K562 (cell line): ENCODE results near the gene ANXA7. TPM values are rescaled to one million over a fixed set of nuclear protein-coding genes. Genes with fewer than 3 reads are reported as not detected.

Experiments used
- BCOR ChIP-seq: fragments of 450-650 bp; IDR thresholded peaks from 2 replicates; pipeline ENCODE4 v1.6.1; 2016
- CBX5 ChIP-seq: IDR thresholded peaks from 2 replicates; pipeline ENCODE4 v1.6.1; 2014; ENCODE audit warnings: low read depth, borderline replicate concordance
- TRIM28 ChIP-seq: fragments of 450-650 bp; IDR thresholded peaks from 2 replicates; pipeline ENCODE4 v1.6.1; 2017
- polyA plus RNA-seq, 8 experiments: library from polyadenylated mRNA; depleted of rRNA in 4 of 8; stranded (reverse) in 5 of 8; unstranded in 3 of 8; fragments of >200 nt; fragmentation: Nextera tagmentation in 2 of 8; fragmentation: Illumina TruSeq in 1 of 8; extraction: Ambion mirVana in 2 of 8; extraction: Trizol in 1 of 8; gene quantifications; 2 replicates each; pipeline versions ENCODE4 v1.2.1 to v1.2.3, GENCODE V29; 2011 to 2014; ENCODE audit warnings: inconsistent platforms in 1 of 8, missing spikeins in 1 of 8
- total RNA-seq, 7 experiments: library from RNA; depleted of rRNA in 6 of 7; stranded (reverse); fragments of >200 nt in 6 of 7; fragmentation: Illumina TruSeq in 2 of 7; extraction: Trizol in 2 of 7; gene quantifications; 2 replicates each; pipeline versions ENCODE4 v1.2.1 to v1.2.3, GENCODE V29; 2011 to 2021; ENCODE audit warnings: low replicate concordance in 1 of 7
- TF ChIP-seq, protein P1 (sequence below): fragments of 450-650 bp; IDR thresholded peaks from 2 replicates; pipeline ENCODE4 v1.6.1; 2016; ENCODE audit warnings: low read depth

ANXA7 gene
- total and polyA plus RNA-seq, 9 of the 15 experiments (the other 6 are each of a cell fraction or from before 2014, with no cell fraction given) = 81.6 to 157 (median 122) TPM

DNA sequence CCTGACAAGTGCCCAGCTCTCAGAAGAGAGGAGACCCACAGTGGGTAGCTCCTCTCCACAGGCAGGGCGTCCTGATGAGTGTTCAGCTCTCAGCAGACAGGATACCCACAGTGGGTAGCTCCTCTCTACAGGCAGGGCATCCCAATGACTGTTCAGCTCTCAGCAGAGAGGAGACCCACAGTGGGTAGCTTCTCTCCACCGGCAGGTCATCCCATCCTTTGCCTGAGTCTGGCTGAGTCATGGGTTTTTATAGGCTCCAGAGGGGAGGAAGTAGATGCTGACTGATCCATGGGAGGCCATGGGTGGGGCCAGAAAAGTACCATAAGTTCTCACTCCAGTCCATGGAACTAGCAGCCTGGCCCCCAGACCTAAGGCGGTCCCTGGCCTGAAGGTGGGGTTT, 73.7 kb downstream of the ANXA7 start (continued):
- TF ChIP-seq, protein P1, sequence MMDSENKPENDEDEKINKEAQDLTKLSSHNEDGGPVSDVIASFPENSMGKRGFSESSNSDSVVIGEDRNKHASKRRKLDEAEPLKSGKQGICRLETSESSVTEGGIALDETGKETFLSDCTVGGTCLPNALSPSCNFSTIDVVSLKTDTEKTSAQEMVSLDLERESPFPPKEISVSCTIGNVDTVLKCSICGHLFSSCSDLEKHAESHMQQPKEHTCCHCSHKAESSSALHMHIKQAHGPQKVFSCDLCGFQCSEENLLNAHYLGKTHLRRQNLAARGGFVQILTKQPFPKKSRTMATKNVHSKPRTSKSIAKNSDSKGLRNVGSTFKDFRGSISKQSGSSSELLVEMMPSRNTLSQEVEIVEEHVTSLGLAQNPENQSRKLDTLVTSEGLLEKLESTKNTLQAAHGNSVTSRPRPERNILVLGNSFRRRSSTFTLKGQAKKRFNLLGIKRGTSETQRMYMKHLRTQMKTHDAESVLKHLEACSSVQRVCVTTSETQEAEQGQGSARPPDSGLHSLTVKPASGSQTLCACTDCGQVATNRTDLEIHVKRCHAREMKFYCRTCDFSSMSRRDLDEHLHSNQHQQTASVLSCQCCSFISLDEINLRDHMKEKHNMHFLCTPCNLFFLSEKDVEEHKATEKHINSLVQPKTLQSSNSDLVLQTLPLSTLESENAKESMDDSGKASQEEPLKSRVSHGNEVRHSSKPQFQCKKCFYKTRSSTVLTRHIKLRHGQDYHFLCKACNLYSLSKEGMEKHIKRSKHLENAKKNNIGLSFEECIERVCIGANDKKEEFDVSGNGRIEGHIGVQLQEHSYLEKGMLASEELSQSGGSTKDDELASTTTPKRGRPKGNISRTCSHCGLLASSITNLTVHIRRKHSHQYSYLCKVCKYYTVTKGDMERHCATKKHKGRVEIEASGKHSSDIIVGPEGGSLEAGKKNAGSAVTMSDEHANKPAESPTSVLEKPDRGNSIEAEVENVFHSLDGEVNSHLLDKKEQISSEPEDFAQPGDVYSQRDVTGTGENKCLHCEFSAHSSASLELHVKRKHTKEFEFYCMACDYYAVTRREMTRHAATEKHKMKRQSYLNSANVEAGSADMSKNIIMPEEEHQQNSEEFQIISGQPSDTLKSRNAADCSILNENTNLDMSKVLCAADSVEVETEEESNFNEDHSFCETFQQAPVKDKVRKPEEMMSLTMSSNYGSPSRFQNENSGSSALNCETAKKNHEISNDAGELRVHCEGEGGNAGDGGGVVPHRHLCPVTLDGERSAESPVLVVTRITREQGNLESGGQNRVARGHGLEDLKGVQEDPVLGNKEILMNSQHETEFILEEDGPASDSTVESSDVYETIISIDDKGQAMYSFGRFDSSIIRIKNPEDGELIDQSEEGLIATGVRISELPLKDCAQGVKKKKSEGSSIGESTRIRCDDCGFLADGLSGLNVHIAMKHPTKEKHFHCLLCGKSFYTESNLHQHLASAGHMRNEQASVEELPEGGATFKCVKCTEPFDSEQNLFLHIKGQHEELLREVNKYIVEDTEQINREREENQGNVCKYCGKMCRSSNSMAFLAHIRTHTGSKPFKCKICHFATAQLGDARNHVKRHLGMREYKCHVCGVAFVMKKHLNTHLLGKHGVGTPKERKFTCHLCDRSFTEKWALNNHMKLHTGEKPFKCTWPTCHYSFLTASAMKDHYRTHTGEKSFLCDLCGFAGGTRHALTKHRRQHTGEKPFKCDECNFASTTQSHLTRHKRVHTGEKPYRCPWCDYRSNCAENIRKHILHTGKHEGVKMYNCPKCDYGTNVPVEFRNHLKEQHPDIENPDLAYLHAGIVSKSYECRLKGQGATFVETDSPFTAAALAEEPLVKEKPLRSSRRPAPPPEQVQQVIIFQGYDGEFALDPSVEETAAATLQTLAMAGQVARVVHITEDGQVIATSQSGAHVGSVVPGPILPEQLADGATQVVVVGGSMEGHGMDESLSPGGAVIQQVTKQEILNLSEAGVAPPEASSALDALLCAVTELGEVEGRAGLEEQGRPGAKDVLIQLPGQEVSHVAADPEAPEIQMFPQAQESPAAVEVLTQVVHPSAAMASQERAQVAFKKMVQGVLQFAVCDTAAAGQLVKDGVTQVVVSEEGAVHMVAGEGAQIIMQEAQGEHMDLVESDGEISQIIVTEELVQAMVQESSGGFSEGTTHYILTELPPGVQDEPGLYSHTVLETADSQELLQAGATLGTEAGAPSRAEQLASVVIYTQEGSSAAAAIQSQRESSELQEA = no peak
- TF ChIP-seq TRIM28 (peak; percentile 48; the same call in 1 of the 2 replicates), CBX5 (0 out of 2 replicates have a peak, but pooled peaks have one; percentile 53), BCOR (no peak)
